Activated CD8-positive, alpha-beta memory T cell treated with anti-CD3 and anti-CD28 coated beads for 4 hours (primary cell): Measurements from ENCODE around the gene SCFD2.

ENCODE experiments used
- DNase-seq, 2 donors: peaks; one replicate each; pipeline ENCODE4 v3.0.0-alpha.2; 2020; ENCODE audit warnings: low read depth in 2 of 2

Gene SCFD2

DNA sequence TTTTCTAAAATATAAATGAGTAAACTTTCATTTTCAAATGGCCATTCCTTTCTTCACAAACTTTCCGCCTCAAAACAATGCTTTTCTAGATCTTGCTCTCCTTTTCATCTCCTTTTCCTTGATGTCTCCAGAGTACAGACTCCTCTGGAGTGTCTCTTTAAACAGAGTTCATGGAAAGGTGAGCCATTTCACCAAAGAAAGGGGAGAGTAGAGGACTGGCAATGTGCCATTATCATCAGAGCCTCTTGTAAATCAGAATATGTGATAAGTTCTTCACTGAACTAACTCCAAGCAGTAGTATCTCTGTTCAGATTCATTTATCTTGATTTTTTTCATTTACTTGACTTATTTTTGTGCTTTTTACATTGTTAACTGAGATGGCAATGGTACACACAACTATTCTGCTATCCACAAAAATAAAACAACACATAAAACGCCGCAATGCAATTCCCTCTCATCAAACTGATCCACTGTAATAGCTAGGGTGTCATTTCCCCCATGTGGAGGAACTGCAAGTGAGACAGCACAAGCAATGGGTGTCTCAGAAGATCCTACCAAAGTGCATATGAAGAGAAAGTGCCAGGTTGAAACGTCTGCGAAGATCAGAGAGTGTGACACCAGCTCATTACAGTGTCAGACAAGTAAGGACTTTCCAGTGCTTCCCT lies 378.3 kb downstream of the SCFD2 start:
- DNase-seq = no peak

GRCh38 chr4:52984462-52984881 lies 381.4 kb downstream of the SCFD2 start:
- no peak for DNase-seq

DNA sequence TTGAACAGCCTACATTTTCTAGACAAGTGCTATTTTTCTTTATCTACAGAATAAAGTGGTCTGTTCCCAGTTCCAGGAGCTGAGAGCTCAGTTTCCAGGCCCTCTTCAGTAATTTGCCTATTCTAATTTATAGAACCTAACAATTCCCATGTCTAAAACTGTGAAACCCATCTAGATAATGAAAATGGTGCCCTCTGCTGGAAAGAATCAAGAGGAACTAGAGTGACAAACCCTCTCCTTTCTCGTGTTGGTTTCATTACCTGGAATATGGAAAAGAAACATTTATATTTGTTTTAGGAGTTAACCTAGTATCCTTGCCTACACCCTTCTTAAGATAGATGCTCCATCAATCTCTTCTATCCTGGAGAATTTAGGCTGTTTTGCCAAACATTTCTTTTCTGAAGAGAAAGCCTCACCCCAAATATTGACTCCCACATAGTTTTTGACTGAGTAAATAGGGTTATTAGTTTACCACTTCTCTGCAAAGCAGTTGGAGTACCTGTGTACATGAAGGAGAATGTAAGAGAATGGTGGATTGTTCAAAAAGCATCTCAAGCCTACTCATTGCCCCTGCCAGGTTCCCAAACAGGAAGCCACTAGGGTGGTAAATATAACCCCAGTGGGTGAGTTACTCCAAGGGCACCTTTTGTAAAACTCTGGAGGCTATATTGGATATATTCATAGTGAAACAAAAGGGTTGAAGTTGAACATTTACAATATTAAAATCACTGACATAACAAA lies 382.1 kb downstream of the SCFD2 start:
- DNase-seq = no peak

GRCh38 chr4:52982946-52983340 lies 382.9 kb downstream of the SCFD2 start:
- DNase-seq = no peak

DNA sequence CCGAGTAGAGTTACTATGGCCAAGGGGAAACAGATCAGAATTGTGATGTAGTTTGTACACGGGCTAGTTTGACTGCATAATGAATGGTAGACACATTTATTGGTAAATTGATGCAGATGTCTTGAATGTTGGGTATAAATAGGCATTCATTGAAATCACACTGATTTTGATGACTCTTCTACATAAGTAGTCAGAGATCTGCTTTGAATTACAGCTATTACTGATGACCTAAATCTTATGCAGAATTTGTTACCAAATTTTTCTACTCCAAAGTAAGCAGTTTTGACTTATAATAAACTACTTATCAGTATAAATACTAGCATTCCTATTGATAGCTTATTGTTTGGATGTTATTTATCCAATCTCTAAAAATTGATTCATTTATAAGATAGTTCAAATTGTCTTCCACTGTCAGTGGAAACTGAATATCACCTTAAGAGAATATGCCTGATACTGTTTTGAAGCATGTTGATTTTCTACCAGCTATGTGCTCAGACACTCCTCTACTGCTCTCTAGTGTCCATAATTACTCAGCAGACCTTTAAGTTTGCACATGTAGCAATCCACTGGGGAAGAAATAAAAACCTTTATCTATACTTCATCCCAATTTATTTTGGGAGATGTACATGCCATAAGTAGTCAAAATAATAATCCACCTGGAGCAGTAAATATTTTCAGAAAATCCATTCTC lies 383.5 kb downstream of the SCFD2 start:
- DNase-seq = no peak

- DNase-seq = no peak
Observed at GRCh38 chr4:52979821-52980590, 385.9 kb downstream of the SCFD2 start.

- no peak for DNase-seq
Observed at GRCh38 chr4:52979020-52979419, 386.8 kb downstream of the SCFD2 start.

- no peak for DNase-seq
Observed at GRCh38 chr4:52977252-52977651, 388.6 kb downstream of the SCFD2 start.

- DNase-seq = no peak
Observed at GRCh38 chr4:52976523-52977230, 389.2 kb downstream of the SCFD2 start.

DNA sequence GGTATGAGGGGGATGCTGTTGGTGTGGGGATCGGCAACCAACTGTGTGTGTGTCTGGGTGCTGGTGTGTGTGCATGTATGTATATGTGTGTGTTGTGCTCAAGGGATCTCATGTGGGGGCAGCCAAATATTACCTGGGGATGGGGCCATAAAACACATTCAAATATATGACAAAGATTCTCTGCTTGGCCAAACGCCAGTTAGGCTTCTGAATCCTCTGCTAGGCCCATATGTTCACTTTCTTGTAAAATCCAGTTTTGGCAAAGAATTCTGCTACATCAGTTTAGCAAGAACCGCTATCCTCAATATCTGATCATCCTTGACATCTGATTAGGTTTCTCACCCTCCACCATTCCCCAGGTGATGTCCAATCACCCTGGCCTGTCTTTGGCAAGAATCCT lies 397.2 kb downstream of the SCFD2 start:
- DNase-seq = no peak

DNA sequence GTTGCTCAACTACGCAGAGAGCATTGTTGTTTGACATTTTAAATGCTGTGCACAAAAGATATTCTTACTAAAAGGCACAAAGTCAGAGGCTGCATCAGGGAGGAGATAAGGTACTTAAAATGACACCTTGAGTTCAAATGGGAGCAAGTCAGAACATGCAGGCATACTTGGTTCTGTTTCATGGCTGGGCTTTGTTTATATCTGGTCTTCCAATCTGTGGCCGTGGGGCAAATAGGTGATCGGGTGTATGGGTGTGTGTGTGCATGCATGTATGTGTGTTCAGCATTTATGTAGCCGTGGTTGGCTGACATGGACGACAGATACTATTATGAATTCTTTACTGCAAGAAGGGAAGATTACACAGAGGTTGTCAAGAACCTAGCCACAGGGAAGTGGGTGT lies 397.6 kb downstream of the SCFD2 start:
- DNase-seq = no peak

- DNase-seq = no peak
Observed at GRCh38 chr4:52966781-52967180, 399.1 kb downstream of the SCFD2 start.

DNA sequence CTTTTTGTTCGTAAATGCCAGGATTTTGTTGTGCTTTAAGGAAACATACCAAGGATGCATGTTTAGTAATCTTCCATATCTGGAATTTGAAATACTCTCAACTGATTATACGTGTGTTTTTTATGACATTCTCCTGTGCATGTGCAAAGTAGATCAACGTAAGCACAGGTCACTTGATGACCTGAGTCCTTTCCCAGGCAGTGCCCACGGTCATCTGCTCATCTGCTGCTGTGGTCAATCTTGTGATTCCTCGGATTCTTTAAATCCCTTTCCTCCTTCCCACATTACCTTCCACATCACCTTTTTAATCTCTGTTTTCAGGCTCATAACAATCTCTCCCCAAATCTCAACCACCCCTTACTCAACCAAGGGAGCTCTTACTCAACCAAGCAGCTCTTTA lies 399.7 kb downstream of the SCFD2 start:
- DNase-seq = no peak

DNA sequence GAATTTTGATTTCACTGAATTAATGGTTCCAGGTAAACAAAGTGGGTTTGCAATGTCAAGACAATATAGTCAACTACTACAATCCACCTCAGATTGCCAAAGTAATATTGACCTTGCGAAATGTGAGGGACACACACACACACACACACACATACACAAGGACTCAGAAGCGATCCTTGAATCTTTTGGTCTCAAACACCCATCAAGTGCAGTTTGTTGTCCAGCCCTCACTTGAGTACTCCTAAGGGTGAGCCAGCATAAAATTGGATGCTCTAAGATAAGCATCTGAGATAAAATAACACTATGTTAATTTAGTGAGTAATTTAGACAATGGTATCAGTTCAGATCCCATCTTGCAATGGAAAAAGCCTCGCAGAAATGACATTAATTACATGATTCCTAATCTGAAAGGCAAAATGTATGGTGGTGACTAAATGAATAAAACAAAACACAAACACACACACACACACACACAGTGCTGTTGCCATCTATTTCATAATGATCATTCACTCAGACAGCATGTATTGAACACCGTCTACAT lies 401.2 kb downstream of the SCFD2 start:
- DNase-seq = no peak

DNA sequence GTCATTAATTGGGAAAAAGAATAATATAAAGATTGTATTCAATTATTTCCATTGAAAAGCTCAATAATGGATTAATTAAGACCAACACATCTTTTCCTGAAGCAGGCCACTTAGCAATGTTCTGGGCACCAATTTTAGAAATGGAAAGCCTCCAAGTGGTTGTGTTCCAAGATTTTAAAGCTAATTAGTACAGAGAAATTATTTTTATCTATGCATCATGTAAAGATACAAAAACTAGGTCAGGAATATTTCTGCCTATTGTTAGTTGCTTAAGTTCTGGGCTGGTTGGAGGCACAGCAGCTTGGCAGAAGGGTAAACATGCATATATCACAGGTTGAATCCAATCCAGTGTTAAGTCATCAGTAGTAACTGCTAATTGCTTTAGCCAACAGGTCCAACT lies 401.9 kb downstream of the SCFD2 start:
- DNase-seq = no peak

- DNase-seq = no peak
Observed at GRCh38 chr4:52962721-52963120, 403.1 kb downstream of the SCFD2 start.

DNA sequence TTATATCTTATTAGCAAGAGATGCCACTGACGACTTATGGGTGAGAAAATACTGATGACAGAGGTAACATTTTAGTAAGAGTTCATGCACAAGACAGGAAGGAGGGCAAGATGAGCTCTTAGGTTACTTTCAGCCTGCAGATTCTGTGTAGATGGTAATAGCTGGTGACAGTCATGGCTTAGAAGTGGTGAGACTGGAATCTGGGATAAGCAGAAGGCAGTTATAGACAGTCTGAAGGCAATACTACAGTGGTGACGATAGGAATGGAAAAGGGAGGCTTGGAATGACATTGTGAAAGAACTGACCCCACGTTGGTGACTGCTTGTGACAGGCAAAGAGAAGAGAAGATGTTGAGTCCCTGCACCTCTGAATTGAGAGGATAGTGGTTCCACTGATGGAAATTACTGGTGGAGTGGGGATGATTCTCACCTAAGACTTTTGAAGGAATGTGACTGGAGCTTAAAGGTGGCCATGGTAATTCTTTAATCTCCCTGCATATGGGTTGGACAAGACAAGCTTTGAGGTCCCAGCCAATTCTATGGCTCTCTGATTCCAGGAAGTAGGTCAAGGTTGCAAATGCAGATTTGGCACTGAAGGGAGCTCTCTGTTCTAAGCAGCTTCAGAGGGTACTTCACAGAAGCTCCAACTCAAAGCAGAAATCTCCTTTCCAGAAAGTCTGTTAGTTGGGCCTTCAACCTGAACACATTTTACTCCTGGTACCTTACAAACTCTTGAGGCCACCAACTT lies 404.0 kb downstream of the SCFD2 start:
- no peak for DNase-seq

DNA sequence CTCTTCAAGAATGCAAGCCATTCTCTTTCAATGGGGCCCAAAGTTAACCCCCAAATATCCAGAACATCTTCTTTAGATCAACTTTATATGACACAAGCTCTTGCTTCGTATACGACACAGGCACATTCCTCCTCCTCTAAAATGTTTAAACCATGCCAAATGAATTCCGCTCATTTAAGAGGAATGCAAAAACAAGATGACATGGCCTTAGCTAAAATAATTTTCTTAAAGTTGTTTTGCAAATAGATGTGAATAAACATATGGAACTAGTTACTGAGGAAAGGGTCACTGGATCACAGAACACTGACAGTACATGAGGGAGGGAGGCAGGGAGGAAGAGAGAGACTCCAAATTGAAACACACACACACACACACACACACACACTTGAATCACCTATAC lies 406.3 kb downstream of the SCFD2 start:
- no peak for DNase-seq

- DNase-seq = no peak
Observed at GRCh38 chr4:52957835-52958631, 407.8 kb downstream of the SCFD2 start.

- no peak for DNase-seq
Observed at GRCh38 chr4:52957220-52957686, 408.6 kb downstream of the SCFD2 start.
